SH-SY5Y (cell line): ENCODE measurements around the gene BRWD1.

Experiments
- GATA2 ChIP-seq: IDR thresholded peaks from 2 replicates; pipeline ENCODE4 v1.6.1; 2011; ENCODE audit warnings: mild to moderate bottlenecking, low read depth, low read length
- GATA3 ChIP-seq: IDR thresholded peaks from 2 replicates; pipeline ENCODE4 v1.6.1; 2011; ENCODE audit warnings: low read depth, mild to moderate bottlenecking, low read length, moderate library complexity

BRWD1 gene

GRCh38 chr21:39161064-39161463 is 152.4 kb downstream of the BRWD1 start:
- TF ChIP-seq GATA2, result no peak
- no peak for TF ChIP-seq GATA3

GRCh38 chr21:39159342-39160063 is 153.9 kb downstream of the BRWD1 start:
- no peak for TF ChIP-seq GATA3
- no peak for TF ChIP-seq GATA2

GRCh38 chr21:39156024-39156423 is 157.4 kb downstream of the BRWD1 start:
- TF ChIP-seq GATA3 (no peak), GATA2 (no peak)

- no peak for TF ChIP-seq GATA3
Measured at GRCh38 chr21:39155578-39155977, 157.9 kb downstream of the BRWD1 start.

DNA sequence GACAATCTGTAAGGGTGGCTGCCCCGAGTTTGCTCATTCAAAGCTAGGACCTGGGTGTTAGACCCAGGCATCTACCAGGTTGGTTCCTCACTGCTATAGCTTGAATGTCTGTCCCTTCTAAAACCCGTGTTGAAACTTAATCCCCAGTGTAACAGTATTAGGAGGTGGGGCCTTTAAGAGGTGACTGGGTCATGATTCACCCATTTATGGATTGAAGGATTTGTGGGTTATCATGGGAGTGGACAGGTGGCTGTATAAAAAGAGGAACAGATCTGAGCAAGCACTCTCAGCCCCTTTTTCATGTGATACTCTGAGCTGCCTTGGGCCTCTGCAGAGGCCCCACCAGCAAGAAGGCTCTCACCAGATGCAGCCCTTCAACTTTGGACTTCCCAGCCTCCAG is 159.6 kb downstream of the BRWD1 start:
- no peak for TF ChIP-seq GATA2
- TF ChIP-seq GATA3, result no peak

DNA sequence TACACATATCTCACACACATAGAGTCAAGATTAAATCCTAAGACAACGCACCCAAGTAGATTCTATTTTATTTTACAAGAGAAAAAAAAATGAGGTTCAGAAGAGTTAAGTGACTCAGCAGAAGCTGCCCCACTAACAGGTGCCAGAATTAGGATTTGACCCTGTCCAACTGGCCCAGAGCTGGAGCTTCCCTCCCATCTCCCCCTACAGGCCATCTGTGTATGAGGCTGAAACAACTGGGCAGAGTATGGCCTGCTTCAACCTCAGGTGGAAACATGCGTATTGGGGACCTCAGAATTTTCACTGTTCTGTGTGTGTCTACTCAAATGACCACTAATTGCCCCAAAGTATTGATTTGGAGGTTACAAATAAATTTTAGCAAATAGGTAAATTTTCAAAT is 160.1 kb downstream of the BRWD1 start:
- TF ChIP-seq GATA3 (no peak), GATA2 (no peak)

DNA sequence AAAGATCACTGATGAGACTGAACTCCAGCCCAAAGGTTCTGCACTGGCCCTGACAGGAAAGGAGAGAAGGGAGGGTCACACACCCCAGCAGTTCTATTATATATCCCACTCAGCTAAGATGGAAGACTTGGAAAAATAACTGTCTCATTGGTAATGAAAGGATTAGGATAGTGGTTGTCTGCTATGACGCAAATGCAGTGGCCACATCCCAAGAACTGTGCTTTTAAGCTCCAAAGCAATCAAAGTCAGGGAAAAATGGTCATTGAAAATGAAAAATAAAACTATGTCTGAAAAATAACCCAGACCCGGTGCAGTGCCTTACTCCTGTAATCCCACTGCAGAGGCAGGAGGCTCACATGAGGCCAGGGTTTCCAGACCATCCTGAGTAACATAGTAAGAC is 161.2 kb downstream of the BRWD1 start:
- TF ChIP-seq GATA2, result no peak
- TF ChIP-seq GATA3, result no peak

GRCh38 chr21:39150877-39151276 is 162.6 kb downstream of the BRWD1 start:
- TF ChIP-seq GATA2, result no peak
- TF ChIP-seq GATA3, result no peak

DNA sequence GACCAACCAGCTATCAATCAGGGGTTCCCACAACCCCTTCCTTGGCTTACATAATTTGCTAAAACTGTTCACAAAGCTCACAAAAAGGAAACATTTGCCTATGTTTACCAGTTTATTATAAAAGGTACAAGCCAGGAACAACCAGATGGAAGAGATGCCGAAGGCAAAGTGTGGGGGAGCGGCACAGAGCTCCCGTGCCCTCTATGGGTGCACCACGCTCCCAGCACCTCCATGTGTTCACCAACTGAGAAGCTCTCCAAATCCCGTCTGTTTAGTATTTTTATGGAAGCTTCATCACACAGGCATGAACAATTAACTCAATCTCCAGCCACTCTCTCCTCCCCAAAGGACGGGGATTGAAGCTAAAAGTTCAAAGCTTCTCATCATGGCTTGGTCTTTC is 163.1 kb downstream of the BRWD1 start:
- no peak for TF ChIP-seq GATA3
- TF ChIP-seq GATA2, result no peak

DNA sequence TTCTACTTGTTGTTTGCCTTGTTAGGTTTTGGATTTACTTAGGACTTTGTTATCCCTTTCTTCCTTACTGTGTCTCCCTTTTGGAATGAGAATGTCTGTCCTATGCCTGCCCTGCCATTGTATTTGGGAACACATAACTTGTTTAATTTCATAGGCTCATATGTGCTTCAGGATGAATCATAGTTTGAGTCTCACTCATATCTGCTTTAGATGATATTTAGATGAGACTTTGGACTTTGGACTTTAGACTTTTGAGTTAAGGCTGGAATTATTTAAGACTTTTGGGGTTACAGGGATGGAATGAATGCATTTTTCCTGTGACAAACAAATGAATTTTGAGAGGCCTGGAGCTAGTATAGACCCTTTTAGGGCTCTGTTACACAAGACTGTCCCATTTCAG is 163.6 kb downstream of the BRWD1 start:
- no peak for TF ChIP-seq GATA3

DNA sequence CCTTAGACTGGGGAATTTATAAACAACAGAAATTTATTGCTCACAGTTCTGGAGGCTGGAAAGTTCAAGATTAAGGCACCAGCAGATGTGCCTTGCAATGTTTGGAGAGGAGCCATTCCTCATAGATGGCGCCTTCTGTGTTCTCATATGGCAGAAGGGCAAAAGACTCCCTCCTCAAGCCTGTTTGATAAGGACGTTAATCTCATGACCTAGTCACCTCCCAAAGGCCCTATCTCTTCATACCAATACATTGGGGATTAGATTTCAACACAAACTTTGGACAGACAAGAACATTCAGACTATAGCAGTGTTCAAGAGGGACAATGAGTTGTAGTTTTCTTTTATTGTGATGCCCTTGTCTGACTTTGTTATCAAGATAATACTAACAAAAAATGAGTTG is 164.5 kb downstream of the BRWD1 start:
- TF ChIP-seq GATA3 (no peak), GATA2 (no peak)

DNA sequence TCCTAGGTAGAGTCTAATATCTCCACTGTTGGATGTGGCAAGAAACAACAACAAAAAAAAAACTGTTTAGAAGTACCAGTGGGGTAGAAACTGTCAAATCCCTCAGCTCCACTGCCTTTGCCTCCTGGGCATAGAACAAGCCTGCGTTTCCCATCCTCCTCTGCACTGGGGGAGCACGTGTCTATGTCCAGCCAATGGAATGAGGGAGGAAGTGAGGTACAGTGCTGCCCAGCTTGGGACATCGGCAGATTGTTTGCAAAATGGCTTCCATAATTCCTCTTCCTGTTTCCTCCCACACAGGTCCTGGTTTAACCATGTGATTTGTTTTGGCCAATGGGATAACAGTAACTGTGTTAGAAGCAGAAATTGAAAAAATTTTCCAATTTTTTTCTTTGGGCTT is 169.2 kb downstream of the BRWD1 start:
- TF ChIP-seq GATA2 (no peak), GATA3 (no peak)

DNA sequence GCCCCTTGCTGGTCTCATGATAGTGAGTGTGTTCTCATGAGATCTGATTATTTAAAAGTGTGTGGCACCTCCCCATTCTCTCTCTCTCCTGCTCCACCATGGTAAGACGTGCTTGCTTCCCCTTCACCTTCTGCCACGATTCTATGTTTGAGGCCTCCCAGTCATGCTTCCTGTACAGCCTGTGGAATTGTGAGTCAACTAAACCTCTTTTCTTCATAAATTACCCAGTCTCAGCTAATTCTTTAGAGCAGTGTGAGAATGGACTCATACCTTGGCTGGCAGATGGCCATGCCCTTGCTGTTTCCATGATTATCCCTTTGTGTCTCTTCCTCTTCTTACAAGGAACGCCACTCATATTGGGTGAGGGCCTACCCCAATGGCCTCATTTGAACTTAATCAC is 170.5 kb downstream of the BRWD1 start:
- no peak for TF ChIP-seq GATA3

GRCh38 chr21:39141502-39141901 is 171.9 kb downstream of the BRWD1 start:
- TF ChIP-seq GATA2, result peak; percentile 94
- peak; percentile 77 for TF ChIP-seq GATA3

- TF ChIP-seq GATA3 (no peak), GATA2 (no peak)
Measured at GRCh38 chr21:39137248-39138178, 175.9 kb downstream of the BRWD1 start.

GRCh38 chr21:39136711-39137110 is 176.7 kb downstream of the BRWD1 start:
- TF ChIP-seq GATA3, result no peak
- no peak for TF ChIP-seq GATA2
